ENCODE data around the gene C17orf67. TPM values are rescaled to one million over a fixed set of nuclear protein-coding genes. Genes with fewer than 3 reads are reported as not detected.

C17orf67 gene
- polyA plus RNA-seq, 1 donor (not counting 4 experiments of a cell fraction or from before 2014, with no cell fraction given): 0.46 TPM

- no peak overlapping the region for H3K9ac ChIP-seq (ENCODE audit: control insufficient read depth, extremely low read depth, insufficient read depth, low read length)
- no peak overlapping the region for H3K4me2 ChIP-seq (ENCODE audit: control insufficient read depth, extremely low read depth, insufficient read depth, low read depth, low read length)
- FAIRE-seq (no peak), DNase-seq (ENCODE audit: low read depth, low spot score) (no peak)
- TF ChIP-seq EZH2 (IDR thresholded peaks at IDR 0.05; ENCODE audit: low read length) (no peak), CTCF (optimal IDR thresholded peaks at IDR 0.05 in 1 of 3, IDR thresholded peaks at IDR 0.05 in 1 of 3, conservative IDR thresholded peaks at IDR 0.05 in 1 of 3; ENCODE audit: extremely low read depth in 1 of 3, insufficient read depth in 2 of 3, low read length in 3 of 3) (no peak)
- no peaks in the 10 kb centered on the region for H3K79me2 ChIP-seq (ENCODE audit: control insufficient read depth, insufficient read depth, low read length)
- no peak overlapping the region for H3K4me3 ChIP-seq (ENCODE audit: control insufficient read depth in 2 of 3, extremely low read depth in 1 of 3, insufficient read depth in 2 of 3, low read depth in 1 of 3, low read length in 3 of 3)
- H3K27ac ChIP-seq (ENCODE audit: control insufficient read depth, insufficient read depth, low read length): no peak overlapping the region
- no peaks in the 10 kb centered on the region for H3K27me3 ChIP-seq (ENCODE audit: control insufficient read depth, extremely low read depth, insufficient read depth, low read length)
- H3K9me1 ChIP-seq (ENCODE audit: control insufficient read depth, extremely low read depth, insufficient read depth, low read length): no peaks in the 10 kb centered on the region
- H3K4me1 ChIP-seq (ENCODE audit: control insufficient read depth, extremely low read depth, insufficient read depth, low read length): peaks cover 3% of the 10 kb centered on the region
- H2AFZ ChIP-seq (ENCODE audit: control insufficient read depth, low read length): no peak overlapping the region
- no peaks in the 10 kb centered on the region for H4K20me1 ChIP-seq (ENCODE audit: control insufficient read depth, extremely low read depth, insufficient read depth, low read length)
- dilution Hi-C loops (cut with MboI; ENCODE audit: extremely low pct_ligation_motif_present, low sequenced_read_pairs): no loop called here
- no peaks in the 10 kb centered on the region for H3K36me3 ChIP-seq (ENCODE audit: control insufficient read depth in 2 of 2, extremely low read depth in 1 of 2, insufficient read depth in 2 of 2, low read length in 2 of 2)
- H3K9me3 ChIP-seq (ENCODE audit: control insufficient read depth, low read depth, low read length): no peaks in the 10 kb centered on the region
Observed at GRCh38 chr17:56819030-56819429, 14.7 kb downstream of the C17orf67 start.

- no peak overlapping the region for H3K9ac ChIP-seq (ENCODE audit: control insufficient read depth, extremely low read depth, insufficient read depth, low read length)
- no peaks in the 10 kb centered on the region for H3K9me1 ChIP-seq (ENCODE audit: control insufficient read depth, extremely low read depth, insufficient read depth, low read length)
- no peaks in the 10 kb centered on the region for H3K79me2 ChIP-seq (ENCODE audit: control insufficient read depth, insufficient read depth, low read length)
- no peak for TF ChIP-seq EZH2 (IDR thresholded peaks at IDR 0.05; ENCODE audit: low read length)
- TF ChIP-seq CTCF (optimal IDR thresholded peaks at IDR 0.05 in 1 of 3, IDR thresholded peaks at IDR 0.05 in 1 of 3, conservative IDR thresholded peaks at IDR 0.05 in 1 of 3; ENCODE audit: extremely low read depth in 1 of 3, insufficient read depth in 2 of 3, low read length in 3 of 3): no peak
- peaks cover 3% of the 10 kb centered on the region for H3K4me1 ChIP-seq (ENCODE audit: control insufficient read depth, extremely low read depth, insufficient read depth, low read length)
- dilution Hi-C loops (cut with MboI; ENCODE audit: extremely low pct_ligation_motif_present, low sequenced_read_pairs): no loop called here
- no peak overlapping the region for H3K4me3 ChIP-seq (ENCODE audit: control insufficient read depth in 2 of 3, extremely low read depth in 1 of 3, insufficient read depth in 2 of 3, low read depth in 1 of 3, low read length in 3 of 3)
- DNase-seq (ENCODE audit: low read depth, low spot score) (no peak), FAIRE-seq (no peak)
- no peaks in the 10 kb centered on the region for H4K20me1 ChIP-seq (ENCODE audit: control insufficient read depth, extremely low read depth, insufficient read depth, low read length)
- no peak overlapping the region for H3K4me2 ChIP-seq (ENCODE audit: control insufficient read depth, extremely low read depth, insufficient read depth, low read depth, low read length)
- no peaks in the 10 kb centered on the region for H3K36me3 ChIP-seq (ENCODE audit: control insufficient read depth in 2 of 2, extremely low read depth in 1 of 2, insufficient read depth in 2 of 2, low read length in 2 of 2)
- H3K27me3 ChIP-seq (ENCODE audit: control insufficient read depth, extremely low read depth, insufficient read depth, low read length): no peaks in the 10 kb centered on the region
- H3K27ac ChIP-seq (ENCODE audit: control insufficient read depth, insufficient read depth, low read length): no peak overlapping the region
- no peak overlapping the region for H2AFZ ChIP-seq (ENCODE audit: control insufficient read depth, low read length)
- no peaks in the 10 kb centered on the region for H3K9me3 ChIP-seq (ENCODE audit: control insufficient read depth, low read depth, low read length)
Observed at GRCh38 chr17:56817066-56817465, 16.7 kb downstream of the C17orf67 start.

Data from keratinocyte (primary cell).